ENCODE data around the gene KREMEN1. TPM values are rescaled to one million over a fixed set of nuclear protein-coding genes. Genes with fewer than 3 reads are reported as not detected.

The KREMEN1 gene
- total RNA-seq, 2 experiments from 2014 or later, result not detected

GRCh38 chr22:29149841-29150555 lies 77.2 kb downstream of the KREMEN1 start:
- Histone ChIP-seq H3K27me3 (ENCODE audit: control insufficient read depth in 1 of 2, insufficient read depth in 2 of 2, low read length in 2 of 2) (peaks cover 3 to 6% of the 10 kb centered on the region in 2 experiments), H3K9me3 (ENCODE audit: control insufficient read depth in 1 of 2, insufficient read depth in 1 of 2, low read length in 2 of 2) (no peaks in the 10 kb centered on the region), H3K4me1 (ENCODE audit: insufficient read depth, low read length) (peaks cover 6% of the 10 kb centered on the region), H3K36me3 (ENCODE audit: insufficient read depth, low read length) (no peaks in the 10 kb centered on the region), H3K4me3 (ENCODE audit: low read length) (no peak overlapping the region), H3K27ac (ENCODE audit: low read depth in 1 of 2, low read length in 2 of 2) (no peak overlapping the region)
- H3K9me3 Mint-ChIP-seq, result no peaks in the 10 kb centered on the region
- POLR2A ChIA-PET, result no interaction called here
- peaks cover 8% of the 10 kb centered on the region for H3K4me1 Mint-ChIP-seq (ENCODE audit: low read depth)
- ATAC-seq (ENCODE audit: poor library complexity), result no peak
- intact Hi-C loops (cut with DNase I, micrococcal nuclease), result loop anchor here in 1 of 2 experiments (10.0 kb wide), 1 partner anchor 95 kb away; no protein-coding TSS in a partner anchor
- H3K4me3 Mint-ChIP-seq, result no peak overlapping the region
- DNase-seq, result peak in 1 of 14 experiments; percentile 15
- H3K27ac Mint-ChIP-seq, result no peak overlapping the region
- no peak for TF ChIP-seq CTCF (IDR thresholded peaks at IDR 0.05)
- H3K27me3 Mint-ChIP-seq, result peaks cover 15% of the 10 kb centered on the region
- no peaks in the 10 kb centered on the region for H3K36me3 Mint-ChIP-seq (ENCODE audit: low read depth)
- CTCF ChIA-PET, result no interaction called here

- Mint-ChIP-seq H3K27me3 (peaks cover 16% of the 10 kb centered on the region), H3K9me3 (no peaks in the 10 kb centered on the region), H3K4me3 (no peak overlapping the region), H3K4me1 (ENCODE audit: low read depth) (peaks cover 8% of the 10 kb centered on the region), H3K27ac (no peak overlapping the region), H3K36me3 (ENCODE audit: low read depth) (no peaks in the 10 kb centered on the region)
- no peaks in the 10 kb centered on the region for H3K9me3 ChIP-seq (ENCODE audit: control insufficient read depth in 1 of 2, insufficient read depth in 1 of 2, low read length in 2 of 2)
- H3K36me3 ChIP-seq (ENCODE audit: insufficient read depth, low read length), result no peaks in the 10 kb centered on the region
- no peak overlapping the region for H3K27ac ChIP-seq (ENCODE audit: low read depth in 1 of 2, low read length in 2 of 2)
- no peak for DNase-seq
- POLR2A ChIA-PET, result no interaction called here
- peaks cover 3 to 6% of the 10 kb centered on the region in 2 experiments for H3K27me3 ChIP-seq (ENCODE audit: control insufficient read depth in 1 of 2, insufficient read depth in 2 of 2, low read length in 2 of 2)
- ATAC-seq (ENCODE audit: poor library complexity), result no peak
- peaks cover 6% of the 10 kb centered on the region for H3K4me1 ChIP-seq (ENCODE audit: insufficient read depth, low read length)
- no peak overlapping the region for H3K4me3 ChIP-seq (ENCODE audit: low read length)
- TF ChIP-seq CTCF (IDR thresholded peaks at IDR 0.05), result no peak
- intact Hi-C loops (cut with DNase I, micrococcal nuclease), result loop anchor here in 1 of 2 experiments (10.0 kb wide), 1 partner anchor 94 kb away; no protein-coding TSS in a partner anchor
- CTCF ChIA-PET, result no interaction called here
These were observed 77.9 kb downstream of the KREMEN1 start for GRCh38 chr22:29150701-29151100.

- H3K4me3 Mint-ChIP-seq, result no peak overlapping the region
- no peaks in the 10 kb centered on the region for H3K36me3 Mint-ChIP-seq (ENCODE audit: low read depth)
- Histone ChIP-seq H3K27ac (ENCODE audit: low read depth in 1 of 2, low read length in 2 of 2) (no peak overlapping the region), H3K4me1 (ENCODE audit: insufficient read depth, low read length) (peaks cover 6% of the 10 kb centered on the region), H3K27me3 (ENCODE audit: control insufficient read depth in 1 of 2, insufficient read depth in 2 of 2, low read length in 2 of 2) (peaks cover 3 to 6% of the 10 kb centered on the region in 2 experiments), H3K4me3 (ENCODE audit: low read length) (no peak overlapping the region), H3K36me3 (ENCODE audit: insufficient read depth, low read length) (no peaks in the 10 kb centered on the region), H3K9me3 (ENCODE audit: control insufficient read depth in 1 of 2, insufficient read depth in 1 of 2, low read length in 2 of 2) (no peaks in the 10 kb centered on the region)
- POLR2A ChIA-PET, result no interaction called here
- H3K27me3 Mint-ChIP-seq, result peaks cover 17% of the 10 kb centered on the region
- no peaks in the 10 kb centered on the region for H3K9me3 Mint-ChIP-seq
- no peak for ATAC-seq (ENCODE audit: poor library complexity)
- DNase-seq, result no peak
- TF ChIP-seq CTCF (IDR thresholded peaks at IDR 0.05), result no peak
- intact Hi-C loops (cut with DNase I, micrococcal nuclease), result loop anchor here in 1 of 2 experiments (10.0 kb wide), 1 partner anchor 93 kb away; no protein-coding TSS in a partner anchor
- CTCF ChIA-PET, result no interaction called here
- no peak overlapping the region for H3K27ac Mint-ChIP-seq
- peaks cover 8% of the 10 kb centered on the region for H3K4me1 Mint-ChIP-seq (ENCODE audit: low read depth)
These were observed 78.5 kb downstream of the KREMEN1 start for GRCh38 chr22:29151316-29151715.

Data from CD4-positive, alpha-beta T cell (primary cell).